AG09309 (cell line): Measurements from ENCODE around the gene STXBP5.

Source experiments
- DNase-seq: peaks from one replicate; pipeline ENCODE4 v3.0.0-alpha.2; 2010; ENCODE audit warnings: low read depth
- H3K4me3 ChIP-seq: 2 replicates; pipeline ENCODE4 v1.5.1; 2011; ENCODE audit warnings: mild to moderate bottlenecking, low read depth, low read length, moderate library complexity; ENCODE audit not compliant: control insufficient read depth
- TF ChIP-seq, protein P1 (sequence below): IDR thresholded peaks from 2 replicates; pipeline ENCODE4 v1.5.1; 2011; ENCODE audit warnings: mild to moderate bottlenecking, low read depth, low read length, inconsistent platforms; ENCODE audit not compliant: insufficient read depth, control insufficient read depth; ENCODE audit errors: missing control alignments

The STXBP5 gene

DNA sequence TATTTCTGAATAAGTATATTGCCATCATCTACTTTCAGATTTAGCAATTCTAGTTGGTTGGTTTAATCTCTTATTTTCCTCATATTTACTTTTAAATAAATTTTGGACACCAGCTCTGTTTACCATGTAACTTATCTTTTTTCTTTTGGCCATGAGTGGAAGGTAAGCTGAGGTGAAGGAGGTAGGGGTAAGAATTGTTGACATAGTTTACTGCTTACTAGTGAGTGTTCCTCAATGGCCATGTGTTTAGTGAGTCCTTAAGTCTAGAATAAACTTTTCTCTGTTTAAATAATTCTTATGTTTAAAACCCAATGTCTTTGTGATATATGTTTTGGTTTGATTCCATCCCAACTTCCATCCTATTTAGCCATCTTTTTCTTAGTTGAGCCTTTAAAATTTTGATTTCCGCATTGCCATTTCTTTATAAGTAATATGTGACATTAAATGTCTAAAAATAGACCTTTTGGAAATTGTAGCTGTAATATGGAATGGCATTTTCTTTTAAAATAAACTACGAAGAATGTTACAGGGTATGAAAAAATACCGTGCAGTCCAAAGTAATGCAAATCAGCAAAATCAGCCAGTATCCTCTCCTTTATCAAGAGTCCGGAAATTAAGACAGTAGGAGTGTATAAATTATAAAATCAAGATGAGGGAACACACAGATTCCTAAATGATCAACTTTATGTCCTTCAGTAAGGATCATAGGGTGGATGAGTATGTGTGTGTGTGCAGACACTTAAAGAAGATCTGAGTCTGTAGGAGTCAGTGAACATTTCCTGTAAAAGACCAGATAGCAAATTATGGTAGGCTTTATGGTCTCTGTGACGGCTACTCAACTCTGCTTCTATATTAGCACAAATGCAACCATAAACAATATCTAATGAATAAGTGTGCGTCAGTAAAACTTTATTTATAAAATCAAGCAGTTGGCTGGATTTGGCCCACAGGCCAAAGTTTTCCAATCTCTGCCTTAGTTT, 10.3 kb downstream of the STXBP5 start:
- no peak overlapping the region for H3K4me3 ChIP-seq
- TF ChIP-seq, protein P1, sequence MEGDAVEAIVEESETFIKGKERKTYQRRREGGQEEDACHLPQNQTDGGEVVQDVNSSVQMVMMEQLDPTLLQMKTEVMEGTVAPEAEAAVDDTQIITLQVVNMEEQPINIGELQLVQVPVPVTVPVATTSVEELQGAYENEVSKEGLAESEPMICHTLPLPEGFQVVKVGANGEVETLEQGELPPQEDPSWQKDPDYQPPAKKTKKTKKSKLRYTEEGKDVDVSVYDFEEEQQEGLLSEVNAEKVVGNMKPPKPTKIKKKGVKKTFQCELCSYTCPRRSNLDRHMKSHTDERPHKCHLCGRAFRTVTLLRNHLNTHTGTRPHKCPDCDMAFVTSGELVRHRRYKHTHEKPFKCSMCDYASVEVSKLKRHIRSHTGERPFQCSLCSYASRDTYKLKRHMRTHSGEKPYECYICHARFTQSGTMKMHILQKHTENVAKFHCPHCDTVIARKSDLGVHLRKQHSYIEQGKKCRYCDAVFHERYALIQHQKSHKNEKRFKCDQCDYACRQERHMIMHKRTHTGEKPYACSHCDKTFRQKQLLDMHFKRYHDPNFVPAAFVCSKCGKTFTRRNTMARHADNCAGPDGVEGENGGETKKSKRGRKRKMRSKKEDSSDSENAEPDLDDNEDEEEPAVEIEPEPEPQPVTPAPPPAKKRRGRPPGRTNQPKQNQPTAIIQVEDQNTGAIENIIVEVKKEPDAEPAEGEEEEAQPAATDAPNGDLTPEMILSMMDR: no peak
- no peak for DNase-seq

DNA sequence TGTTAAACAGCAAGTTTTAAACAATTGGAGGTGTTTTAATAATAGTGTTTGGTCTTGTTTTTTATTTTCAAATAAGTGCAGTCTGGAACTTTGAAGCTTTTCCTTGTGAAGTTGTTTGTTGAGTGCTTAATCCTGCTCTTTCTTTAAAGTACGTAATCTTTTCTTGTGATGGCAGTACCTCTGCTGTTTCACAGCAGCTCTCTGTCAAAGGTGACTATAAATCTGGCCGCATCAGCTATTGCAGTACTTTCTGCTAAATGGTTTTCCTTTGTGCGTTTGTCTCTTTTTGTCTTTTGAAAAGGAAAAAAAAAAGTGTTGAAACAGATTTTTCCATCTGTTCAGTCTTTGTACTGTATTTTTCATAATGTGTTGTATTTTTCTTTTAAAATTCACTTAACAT, 12.7 kb downstream of the STXBP5 start:
- DNase-seq: no peak
- TF ChIP-seq, protein P1: no peak
- H3K4me3 ChIP-seq: no peak overlapping the region

DNA sequence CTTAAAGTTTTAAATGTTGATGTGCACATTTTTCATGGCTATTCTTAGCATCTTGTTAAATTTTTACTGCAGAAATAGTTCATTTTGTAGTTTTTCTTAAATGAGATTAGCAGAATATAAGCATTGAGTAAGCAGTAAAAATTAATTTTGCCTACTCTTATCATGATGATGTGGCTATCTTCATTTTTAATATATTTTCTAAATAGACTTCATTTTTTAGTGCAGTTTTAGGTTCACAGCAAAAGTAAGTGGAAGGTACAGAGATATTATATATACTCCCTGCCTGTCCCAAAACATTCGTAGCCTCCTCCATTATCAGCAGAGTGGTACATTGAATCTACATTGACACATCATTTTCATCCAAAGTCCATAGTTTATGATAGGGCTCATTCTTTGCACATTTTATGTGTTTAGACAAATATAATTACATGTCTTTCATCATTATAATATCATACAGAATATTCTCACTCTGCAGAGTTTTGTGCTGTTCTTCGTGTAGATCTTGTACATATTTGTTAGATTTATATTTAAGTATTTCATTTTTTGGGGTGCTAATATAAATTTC, 13.7 kb downstream of the STXBP5 start:
- no peak overlapping the region for H3K4me3 ChIP-seq
- TF ChIP-seq, protein P1: no peak
- DNase-seq: no peak

DNA sequence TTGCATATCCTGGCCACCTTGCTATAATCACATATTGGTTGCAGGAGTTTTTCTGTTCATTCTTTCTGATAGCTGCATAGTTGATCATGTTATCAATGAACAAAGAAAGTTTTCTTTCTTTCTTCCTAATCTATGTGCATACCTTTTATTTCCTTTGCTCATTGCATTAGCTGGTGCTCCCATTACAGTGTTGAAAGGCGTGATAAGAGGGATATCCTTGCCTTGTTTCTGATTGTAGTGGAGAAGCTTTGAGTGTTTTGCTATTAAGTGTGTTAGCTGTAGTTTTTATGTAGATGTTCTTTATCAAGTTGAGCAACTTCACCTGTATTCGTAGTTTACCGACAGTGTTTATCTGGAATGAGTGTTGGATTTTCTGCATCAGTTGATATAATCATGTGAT, 14.6 kb downstream of the STXBP5 start:
- no peak overlapping the region for H3K4me3 ChIP-seq
- TF ChIP-seq, protein P1: no peak
- DNase-seq: no peak

DNA sequence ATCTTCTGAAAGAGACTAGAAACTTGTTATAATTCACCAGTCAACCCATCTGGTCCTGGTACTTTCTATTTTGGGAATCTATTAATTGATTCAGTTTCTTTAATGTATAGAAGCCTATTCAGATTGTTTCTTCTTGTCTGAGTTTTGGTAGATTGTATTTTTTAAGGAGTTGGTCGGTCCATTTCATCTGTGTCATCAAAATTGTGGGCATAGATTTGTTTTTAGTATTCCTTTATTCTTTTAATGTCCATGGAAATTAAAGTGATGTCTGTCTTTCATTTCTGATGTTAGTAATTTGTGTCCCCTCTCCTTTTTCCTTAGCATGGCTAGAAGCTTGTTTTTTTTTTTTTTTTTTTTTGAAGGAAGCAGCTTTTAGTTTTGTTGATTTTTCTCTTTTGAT, 15.2 kb downstream of the STXBP5 start:
- TF ChIP-seq, protein P1: no peak
- H3K4me3 ChIP-seq: no peak overlapping the region
- DNase-seq: no peak

DNA sequence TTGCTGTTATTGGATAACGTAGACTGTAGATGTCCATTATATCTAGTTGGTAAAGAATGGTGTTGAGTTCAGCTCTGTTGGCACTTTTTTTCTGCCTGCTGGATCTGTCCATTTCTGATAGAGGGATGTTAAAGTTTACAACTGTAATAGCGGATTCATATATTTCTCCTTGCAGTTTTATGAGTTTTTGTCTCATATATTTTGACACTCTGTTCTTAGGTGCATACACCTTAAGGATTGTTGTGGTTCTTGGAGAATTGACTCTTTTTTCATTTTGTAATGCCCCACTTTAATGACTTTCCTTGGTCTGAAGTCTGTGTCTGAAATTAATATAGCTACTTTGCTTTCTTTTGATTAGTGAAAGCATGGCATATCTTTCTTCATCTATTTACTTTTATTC, 16.1 kb downstream of the STXBP5 start:
- no peak overlapping the region for H3K4me3 ChIP-seq
- TF ChIP-seq, protein P1: no peak

More for the DNA sequence above, 16.1 kb downstream of the STXBP5 start:
- DNase-seq: no peak
